Measurements from ENCODE around the gene ADAMTS19.
"Not testable (repeated sequence)": the region's sequence is repeated elsewhere in the genome, so short reads cannot be mapped to it uniquely, and the experiment has no call there.

ADAMTS19 gene

DNA sequence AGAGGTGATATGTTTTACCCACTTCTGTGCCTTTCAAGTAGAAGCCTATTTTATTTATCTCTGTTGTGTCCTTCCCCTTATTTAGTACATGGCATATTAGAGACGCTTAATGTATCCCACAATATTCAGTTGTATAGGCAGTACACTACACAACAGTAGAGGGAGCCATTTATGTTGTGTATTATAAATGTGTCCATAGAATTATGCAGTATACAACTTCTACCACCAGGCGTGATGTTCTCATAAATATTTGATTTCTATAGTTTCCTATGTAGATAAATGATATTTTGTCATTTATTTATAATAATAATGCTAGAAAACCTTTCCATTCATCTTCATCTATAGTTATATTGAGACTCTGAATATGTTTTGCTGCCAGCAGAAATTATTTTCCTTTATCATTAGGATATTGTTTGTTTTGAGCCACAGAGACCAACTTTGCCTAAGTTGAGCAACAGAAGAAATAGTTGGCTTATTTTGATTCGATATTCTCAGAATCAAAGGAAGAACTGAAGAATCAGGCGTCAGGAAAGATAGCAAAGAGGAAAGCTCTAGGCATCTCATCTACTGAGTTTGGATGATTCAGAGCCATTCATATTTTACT is 81.7 kb downstream of the ADAMTS19 start:
- no peak overlapping the region for H3K4me3 ChIP-seq (ENCODE audit: low read depth, low read length)
- TF ChIP-seq, protein P1, sequence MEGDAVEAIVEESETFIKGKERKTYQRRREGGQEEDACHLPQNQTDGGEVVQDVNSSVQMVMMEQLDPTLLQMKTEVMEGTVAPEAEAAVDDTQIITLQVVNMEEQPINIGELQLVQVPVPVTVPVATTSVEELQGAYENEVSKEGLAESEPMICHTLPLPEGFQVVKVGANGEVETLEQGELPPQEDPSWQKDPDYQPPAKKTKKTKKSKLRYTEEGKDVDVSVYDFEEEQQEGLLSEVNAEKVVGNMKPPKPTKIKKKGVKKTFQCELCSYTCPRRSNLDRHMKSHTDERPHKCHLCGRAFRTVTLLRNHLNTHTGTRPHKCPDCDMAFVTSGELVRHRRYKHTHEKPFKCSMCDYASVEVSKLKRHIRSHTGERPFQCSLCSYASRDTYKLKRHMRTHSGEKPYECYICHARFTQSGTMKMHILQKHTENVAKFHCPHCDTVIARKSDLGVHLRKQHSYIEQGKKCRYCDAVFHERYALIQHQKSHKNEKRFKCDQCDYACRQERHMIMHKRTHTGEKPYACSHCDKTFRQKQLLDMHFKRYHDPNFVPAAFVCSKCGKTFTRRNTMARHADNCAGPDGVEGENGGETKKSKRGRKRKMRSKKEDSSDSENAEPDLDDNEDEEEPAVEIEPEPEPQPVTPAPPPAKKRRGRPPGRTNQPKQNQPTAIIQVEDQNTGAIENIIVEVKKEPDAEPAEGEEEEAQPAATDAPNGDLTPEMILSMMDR (IDR thresholded peaks at IDR 0.05; ENCODE audit: low read depth, low read length) = no peak

DNA sequence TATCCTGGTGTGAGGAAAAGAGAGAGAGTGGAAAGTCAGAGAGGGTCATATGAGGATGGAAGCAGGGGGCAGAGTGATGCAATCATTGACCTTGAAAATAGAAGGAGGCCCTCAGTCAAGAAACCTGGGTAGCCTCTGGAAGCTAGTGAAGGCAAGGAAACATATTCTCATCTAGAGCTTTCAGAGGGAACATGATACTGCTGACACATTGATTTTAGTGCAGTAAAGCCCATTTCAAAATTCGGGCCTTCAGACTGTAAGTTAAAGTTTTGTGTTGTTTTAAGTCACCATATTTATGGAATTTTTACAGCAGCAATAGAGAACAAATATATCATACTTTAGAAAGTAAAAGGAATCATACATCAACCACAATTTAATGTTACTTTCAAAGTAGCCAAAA is 87.0 kb downstream of the ADAMTS19 start:
- TF ChIP-seq, protein P1 (IDR thresholded peaks at IDR 0.05; ENCODE audit: low read depth, low read length) = no peak
- H3K4me3 ChIP-seq (ENCODE audit: low read depth, low read length) = no peak overlapping the region

DNA sequence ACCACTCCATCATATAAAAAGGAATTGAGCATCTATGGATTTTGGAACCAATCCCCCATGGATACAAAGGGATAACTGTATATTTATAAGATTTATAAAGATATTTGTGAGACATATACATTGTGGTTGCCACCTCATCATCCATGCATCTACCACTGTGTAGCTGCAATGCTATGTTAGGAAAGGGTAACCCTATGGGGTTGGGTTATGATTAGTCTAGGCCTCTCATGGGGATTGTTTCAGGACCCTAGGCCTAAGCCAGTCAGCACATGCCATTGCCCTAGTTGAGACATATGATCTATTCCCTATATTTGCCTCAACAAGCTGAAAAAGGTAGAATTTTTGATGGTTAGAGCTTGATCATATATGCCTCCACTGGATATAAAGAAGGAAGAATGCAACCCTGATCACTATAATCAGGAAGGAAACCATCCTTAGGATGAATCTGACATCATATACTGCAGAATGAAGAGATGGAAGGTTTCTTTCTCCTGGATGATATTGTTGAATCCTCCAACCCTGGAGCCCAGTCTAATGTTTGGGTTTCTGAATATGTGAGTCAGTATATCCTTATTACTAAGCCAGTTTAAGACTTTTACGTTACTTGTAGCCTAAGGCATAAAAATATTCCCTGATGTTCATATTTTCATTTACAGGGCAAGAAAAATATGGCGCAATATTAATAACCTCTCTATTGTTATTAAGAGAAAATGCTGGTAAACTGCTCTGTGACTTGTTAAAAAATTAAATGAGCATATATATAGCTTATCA is 94.2 kb downstream of the ADAMTS19 start:
- H3K4me3 ChIP-seq (ENCODE audit: low read depth, low read length) = no peak overlapping the region
- TF ChIP-seq, protein P1 (IDR thresholded peaks at IDR 0.05; ENCODE audit: low read depth, low read length) = no peak

DNA sequence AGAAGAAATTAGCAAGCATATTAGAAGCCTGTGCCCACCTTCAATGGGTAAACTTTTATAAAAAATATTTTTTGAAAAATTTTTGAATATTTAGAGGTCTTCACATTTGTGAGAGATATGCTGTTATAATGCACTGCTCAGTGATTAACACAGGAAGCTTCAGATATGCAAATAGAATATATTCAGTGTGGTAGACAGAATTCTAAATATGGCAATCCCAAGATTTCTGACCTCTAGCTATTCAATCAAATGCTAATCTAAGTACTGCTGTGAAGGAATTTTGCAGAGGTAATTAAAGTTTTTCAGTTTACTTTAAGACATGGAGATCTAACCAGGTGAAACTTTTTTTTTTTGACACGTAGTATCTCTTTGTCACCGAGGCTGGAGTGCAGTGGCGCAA is 103.5 kb downstream of the ADAMTS19 start:
- TF ChIP-seq, protein P1 (IDR thresholded peaks at IDR 0.05; ENCODE audit: low read depth, low read length) = no peak
- H3K4me3 ChIP-seq (ENCODE audit: low read depth, low read length) = no peak overlapping the region

DNA sequence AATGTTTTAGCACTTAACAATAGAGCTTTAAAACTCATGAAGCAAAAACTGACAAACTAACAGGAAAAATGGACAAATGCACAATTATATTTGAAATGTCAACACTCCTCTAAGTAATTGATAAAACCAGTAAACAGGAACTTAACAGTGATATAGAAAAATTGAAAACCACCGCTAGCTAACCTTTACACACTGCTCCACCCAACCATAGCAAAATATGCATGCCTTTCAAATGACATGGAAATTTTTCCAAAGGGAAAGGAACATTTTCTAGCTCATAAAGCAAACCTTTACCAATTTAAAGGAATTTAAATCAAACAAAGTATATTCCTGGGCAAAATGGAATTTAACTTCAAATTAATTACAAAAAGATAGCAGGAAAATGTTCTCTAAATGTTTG is 109.2 kb downstream of the ADAMTS19 start:
- TF ChIP-seq, protein P1 (IDR thresholded peaks at IDR 0.05; ENCODE audit: low read depth, low read length) = no peak
- H3K4me3 ChIP-seq (ENCODE audit: low read depth, low read length) = no peak overlapping the region

DNA sequence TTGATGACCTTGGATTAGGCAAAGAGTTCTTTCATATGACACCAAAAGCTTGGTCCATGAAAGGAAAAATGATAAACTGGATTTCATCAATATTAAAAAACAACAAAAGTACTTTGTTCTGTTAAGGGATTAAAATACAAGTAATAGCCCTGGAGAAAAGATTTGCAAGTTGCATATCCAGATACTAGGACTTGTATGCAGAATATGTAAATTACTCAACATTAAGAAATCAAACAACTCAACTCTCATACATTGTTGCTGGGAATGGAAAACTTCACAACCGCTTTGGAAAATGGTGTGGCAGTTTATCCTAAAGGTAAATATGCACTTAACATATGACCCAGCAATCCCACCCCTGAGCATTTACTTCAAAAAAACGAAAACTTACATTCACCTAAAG is 112.0 kb downstream of the ADAMTS19 start:
- TF ChIP-seq, protein P1 (IDR thresholded peaks at IDR 0.05; ENCODE audit: low read depth, low read length) = no peak

DNA sequence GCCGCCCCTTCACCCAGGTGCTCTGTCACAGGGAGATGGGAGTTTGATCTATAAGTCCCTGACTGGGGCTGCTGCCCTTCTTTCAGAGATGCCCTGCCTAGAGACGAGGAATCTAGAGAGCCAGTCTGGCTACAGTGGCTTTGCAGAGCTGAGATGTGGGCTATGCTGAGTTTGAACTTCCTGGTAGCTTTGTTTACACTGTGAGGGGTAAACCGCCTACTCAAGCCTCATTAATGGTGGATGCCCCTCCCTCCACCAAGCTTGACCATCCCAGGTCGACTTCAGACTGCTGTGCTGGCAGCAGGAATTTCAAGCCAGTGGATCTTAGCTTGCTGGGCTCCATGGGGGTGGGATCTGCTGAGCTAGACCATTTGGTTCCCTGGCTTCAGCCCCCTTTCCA is 124.4 kb downstream of the ADAMTS19 start:
- not testable (repeated sequence) for H3K4me3 ChIP-seq (ENCODE audit: low read depth, low read length)

More for the DNA sequence above, 112.0 kb downstream of the ADAMTS19 start:
- H3K4me3 ChIP-seq (ENCODE audit: low read depth, low read length) = no peak overlapping the region
